ENCODE measurements around the gene NPIPA3.
"Not testable (repeated sequence)": the region's sequence is repeated elsewhere in the genome, so short reads cannot be mapped to it uniquely, and the experiment has no call there.

NPIPA3 gene

DNA sequence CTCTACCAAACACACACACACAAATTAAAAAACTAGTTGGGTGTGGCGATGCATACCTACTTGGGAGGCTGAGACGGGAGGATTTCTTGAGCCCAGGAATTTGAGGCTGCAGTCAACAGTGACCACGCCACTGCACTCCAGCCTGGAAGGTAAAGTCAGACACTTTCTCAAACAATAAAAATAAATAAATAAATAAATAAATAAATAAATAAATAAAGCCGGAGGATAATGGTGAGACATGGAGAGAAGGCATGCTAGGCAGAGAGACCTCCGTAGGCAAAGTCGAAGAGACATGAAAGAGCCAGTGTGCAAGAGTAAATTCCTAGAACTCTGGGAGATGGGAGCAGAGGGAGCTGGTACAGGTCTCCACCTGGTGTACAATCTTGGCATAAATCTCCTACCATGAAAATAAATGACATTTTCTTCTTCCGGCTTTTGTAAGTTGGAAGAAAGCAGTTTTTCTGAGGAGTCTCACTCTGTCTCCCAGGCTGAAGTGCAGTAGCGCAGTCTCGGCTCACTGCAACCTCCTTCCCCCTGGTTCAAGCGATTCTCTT lies 37.7 kb downstream of the NPIPA3 start:
- not testable (repeated sequence) for H3K4me3 ChIP-seq (replicated peaks in 1 of 2; ENCODE audit: low read depth in 2 of 2, low read length in 2 of 2); DNase-seq (ENCODE audit: low read depth in 2 of 2)

DNA sequence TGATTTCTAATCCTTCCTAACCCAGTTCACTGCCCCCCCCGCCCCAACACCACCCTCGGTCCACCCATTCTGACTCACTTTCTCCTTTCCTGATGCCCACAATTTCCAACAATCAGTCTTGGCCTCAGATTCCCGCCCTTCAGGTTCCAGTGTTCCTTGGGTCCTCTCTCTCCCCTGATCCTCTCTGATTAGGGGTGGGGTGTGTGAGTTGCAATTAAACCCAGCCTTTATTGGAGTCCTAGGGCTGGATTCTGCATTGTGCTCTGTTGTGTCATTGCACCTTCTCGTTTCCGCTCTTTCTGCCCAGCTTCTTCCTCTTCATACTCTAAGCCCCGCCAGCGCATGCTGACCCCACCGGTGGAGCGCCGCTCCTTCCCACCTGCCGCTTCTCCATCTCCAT lies 38.6 kb downstream of the NPIPA3 start:
- not testable (repeated sequence) for H3K4me3 ChIP-seq (replicated peaks in 1 of 2; ENCODE audit: low read depth in 2 of 2, low read length in 2 of 2); DNase-seq (ENCODE audit: low read depth in 2 of 2)

DNA sequence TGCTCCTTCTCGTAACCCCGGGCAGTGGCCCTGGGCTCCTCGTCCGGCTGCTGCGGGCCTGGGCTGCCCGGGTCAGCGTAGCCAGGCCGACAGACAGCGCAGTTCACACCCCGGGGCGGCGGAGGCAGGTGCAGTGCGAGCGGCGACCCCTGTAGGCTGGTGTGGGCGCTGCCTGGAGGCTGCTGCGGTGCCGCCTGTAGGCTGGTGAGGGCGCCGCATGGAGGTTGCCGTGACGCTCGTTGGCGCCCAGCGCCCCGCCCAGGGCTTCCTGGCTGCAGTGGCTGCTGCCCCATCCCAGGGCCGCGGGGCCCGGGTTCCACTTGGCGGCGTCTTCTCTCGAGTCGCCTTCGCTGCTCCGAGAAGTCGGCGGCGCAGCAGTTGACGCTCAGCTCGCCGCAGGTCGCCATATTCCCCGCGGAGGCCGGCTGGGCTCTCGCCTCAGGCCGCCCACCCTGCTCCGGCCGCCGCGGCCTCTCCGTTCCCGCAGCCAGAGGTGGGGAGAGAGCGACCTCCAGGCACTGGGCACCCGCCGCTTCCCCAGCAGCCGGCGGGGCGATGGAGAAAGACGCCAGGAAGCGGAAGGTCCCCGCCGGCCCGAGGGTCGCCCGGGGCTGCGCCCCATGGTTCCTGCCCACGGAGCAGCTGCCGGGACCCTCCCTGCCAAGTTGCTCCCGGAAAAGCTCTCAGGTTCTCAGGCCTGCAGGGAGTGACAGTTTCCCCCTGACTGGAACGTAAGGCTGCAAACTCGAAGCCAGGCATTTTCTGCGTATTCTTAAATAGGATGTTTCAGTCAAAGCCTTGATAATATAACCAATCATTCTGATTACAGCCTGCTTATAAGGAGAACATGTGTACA lies 39.3 kb downstream of the NPIPA3 start, which contains the start of gene NPIPA2:
Gene NPIPA2, plus strand, starts transcription at position 261 of the 856 bp plus-strand sequence. CDS start 5,533 bp downstream, outside the sequence.
- DNase-seq (ENCODE audit: low read depth in 2 of 2) = not testable (repeated sequence)

DNA sequence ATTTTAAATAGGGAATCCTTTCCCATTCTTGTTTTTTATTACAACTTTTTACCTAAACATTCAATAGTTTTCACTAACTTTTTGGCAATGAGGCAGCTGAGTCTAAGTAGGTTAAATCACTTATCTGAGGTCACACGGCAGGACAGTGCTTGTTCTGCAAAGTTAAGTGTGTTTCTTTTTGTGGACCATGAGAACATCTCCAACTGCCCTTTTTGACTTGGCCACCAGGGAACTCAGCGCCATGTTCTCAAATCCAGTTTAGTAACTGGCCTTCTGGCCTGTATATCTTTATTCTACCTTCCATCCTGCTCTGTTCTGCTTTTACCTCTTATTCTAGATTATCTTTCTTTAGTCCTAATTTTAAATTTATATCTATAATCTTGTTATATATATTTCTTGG lies 70.4 kb downstream of the NPIPA3 start:
- not testable (repeated sequence) for DNase-seq (ENCODE audit: low read depth in 2 of 2); H3K4me3 ChIP-seq (replicated peaks in 1 of 2; ENCODE audit: low read depth in 2 of 2, low read length in 2 of 2)

More for the DNA sequence above, 39.3 kb downstream of the NPIPA3 start, which contains the start of gene NPIPA2:
- H3K4me3 ChIP-seq (replicated peaks in 1 of 2; ENCODE audit: low read depth in 2 of 2, low read length in 2 of 2) = not testable (repeated sequence)

DNA sequence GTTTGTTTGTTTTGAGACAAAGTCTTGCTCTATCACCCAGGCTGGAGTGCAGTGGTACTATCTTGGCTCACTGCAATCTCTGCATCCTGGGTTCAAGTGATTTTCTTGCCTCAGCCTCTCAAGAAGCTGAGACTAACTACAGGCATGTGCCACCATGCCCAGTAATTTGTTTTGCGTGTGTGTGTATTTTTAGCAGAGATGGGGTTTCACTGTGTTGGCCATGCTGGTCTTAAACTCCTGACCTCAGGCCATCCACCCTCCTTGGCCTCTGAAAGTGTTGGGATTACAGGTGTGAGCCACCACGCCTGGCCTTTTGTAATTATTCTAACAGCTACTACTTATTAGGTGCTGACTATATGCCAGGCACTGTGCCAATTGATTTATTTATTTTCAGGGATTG lies 72.4 kb downstream of the NPIPA3 start:
- DNase-seq (ENCODE audit: low read depth in 2 of 2); H3K4me3 ChIP-seq (replicated peaks in 1 of 2; ENCODE audit: low read depth in 2 of 2, low read length in 2 of 2): not testable (repeated sequence)
